Measurements from ENCODE around the gene ZNF836.
"Not testable (repeated sequence)": the region's sequence is repeated elsewhere in the genome, so short reads cannot be mapped to it uniquely, and the experiment has no call there.

ZNF836 gene

DNA sequence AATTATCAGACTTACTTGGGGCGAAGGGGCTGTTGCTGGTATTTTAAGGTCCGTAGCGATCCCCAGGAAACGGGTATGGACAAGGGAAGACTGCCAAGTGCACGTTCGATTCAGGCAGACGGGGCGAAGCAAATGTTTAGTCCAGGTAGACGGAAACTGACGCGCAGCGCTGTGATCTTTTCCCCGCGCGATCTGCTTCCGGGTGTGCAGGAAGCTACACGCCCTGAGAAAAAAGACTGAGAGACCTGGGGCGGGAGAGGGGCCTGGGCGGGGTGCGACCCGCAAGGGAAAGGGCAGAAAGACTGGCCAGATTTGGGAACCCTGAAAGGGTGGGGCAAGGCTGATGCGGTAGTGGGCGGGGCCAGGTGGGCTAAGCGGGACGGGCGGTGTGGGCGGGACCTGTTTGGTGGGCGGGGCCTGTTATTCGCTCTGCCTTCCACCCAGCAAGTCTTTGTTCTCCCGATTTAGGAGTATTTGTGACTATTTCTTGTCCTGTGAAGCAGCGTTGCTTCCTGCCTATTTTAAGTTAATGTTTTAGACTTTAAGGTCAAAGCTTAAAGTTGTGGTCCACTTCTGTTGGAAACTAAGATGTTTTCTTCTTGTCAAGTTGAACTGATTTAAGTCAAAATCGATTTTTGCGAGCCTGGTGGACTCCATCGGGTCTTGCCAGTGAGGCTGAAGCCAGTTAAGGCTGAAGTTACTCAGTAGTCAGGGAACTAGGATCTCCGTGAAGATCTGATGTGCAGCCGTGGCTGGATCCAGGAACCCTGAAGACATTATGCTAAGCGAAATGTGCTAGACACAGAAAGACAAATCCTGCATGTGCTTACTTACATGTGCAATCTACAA, at the start of gene ZNF836:
ZNF836 (minus strand) TSS at position 301 of the 849 bp plus-strand sequence. CDS start 3,549 bp downstream, outside the sequence.
- peak; percentile 89 for DNase-seq (ENCODE audit: low read depth)

DNA sequence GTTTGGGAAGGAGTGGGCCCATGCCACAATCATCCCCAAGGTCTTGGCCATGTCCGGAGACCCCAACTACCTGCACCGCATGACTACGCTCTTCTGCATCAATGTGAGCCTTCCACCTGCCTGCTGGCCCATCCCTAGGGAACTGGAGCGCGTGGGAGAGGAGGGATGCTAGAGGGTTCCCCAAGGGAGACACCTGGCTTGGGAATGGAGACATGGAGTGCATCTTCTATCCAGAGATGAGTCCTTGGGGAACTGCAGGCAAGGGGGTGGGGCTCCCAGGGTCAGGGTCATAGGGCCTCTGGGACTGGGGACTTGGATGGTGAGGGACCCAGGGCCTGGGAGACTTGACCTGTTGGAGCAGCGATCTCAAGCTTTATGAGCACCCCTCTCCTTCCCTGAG, 49.6 kb upstream of the ZNF836 start:
- no peak for DNase-seq (ENCODE audit: low read depth)

DNA sequence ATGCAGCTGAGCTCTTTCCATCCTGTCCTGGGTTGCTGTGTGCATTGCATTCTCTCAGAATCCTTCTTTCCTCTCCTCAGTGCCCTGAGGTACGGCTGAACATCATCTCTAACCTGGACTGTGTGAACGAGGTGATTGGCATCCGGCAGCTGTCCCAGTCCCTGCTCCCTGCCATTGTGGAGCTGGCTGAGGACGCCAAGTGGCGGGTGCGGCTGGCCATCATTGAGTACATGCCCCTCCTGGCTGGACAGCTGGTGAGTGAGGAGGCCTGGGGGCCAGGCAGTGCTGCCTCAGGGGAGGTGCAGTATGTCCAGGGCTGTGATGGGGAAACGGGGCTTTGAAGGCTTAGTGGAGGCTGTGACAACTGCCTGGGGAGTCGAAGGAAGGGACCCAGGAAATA, 48.2 kb upstream of the ZNF836 start:
- DNase-seq (ENCODE audit: low read depth), result no peak

DNA sequence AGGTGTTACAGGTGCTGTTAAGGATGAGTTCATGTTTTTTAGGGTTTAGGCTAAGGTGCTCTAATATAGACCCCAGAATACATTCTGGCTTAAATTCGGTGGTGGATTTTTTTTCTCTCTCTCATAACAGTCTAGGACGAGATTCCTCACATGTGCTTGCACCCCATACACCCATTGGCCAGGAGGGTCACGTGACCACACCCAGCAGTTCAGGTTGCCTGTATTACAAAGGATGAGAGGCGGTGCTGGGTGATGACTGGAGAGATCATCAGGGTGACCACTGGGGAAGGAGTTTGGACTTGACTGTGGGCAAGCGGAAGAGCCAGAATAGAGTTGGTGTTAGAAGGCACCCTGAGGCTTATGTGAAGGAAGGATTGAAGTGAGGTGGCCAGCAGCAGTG, 46.2 kb upstream of the ZNF836 start:
- no peak for DNase-seq (ENCODE audit: low read depth)

DNA sequence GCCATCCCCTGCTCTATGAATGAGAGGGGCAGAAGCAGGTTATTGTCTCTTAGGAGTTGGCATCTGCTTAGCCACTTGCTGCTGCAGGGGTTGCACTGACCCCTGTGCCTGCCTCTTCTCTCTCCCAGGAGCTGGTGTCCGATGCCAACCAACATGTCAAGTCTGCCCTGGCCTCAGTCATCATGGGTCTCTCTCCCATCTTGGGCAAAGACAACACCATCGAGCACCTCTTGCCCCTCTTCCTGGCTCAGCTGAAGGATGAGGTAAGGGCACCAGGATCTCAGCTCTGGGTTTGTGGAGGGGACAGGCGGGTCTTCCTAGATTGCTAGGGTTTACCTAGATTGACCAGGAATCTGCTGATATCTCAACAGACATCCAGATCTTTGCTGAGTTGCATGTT, 45.0 kb upstream of the ZNF836 start:
- no peak for DNase-seq (ENCODE audit: low read depth)

DNA sequence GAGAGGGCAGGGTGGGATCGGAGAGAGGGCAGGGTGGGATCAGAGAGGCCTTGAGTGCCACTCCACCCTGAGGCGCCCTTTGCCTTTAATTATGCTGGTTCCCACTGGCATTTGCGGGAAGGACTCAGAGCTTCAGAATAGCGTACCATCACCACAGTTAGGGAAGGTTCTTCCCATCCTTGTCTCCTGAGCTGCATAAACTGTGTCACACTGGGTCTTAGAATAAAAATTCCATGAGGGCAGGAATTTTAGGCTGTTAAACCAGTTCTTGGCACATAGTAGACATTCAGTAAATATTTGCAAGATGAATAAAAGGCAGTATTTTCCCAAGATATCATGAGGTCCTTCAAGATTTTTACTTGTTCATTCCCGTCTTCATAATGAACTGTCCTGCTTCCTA, 42.8 kb upstream of the ZNF836 start:
- no peak for DNase-seq (ENCODE audit: low read depth)

DNA sequence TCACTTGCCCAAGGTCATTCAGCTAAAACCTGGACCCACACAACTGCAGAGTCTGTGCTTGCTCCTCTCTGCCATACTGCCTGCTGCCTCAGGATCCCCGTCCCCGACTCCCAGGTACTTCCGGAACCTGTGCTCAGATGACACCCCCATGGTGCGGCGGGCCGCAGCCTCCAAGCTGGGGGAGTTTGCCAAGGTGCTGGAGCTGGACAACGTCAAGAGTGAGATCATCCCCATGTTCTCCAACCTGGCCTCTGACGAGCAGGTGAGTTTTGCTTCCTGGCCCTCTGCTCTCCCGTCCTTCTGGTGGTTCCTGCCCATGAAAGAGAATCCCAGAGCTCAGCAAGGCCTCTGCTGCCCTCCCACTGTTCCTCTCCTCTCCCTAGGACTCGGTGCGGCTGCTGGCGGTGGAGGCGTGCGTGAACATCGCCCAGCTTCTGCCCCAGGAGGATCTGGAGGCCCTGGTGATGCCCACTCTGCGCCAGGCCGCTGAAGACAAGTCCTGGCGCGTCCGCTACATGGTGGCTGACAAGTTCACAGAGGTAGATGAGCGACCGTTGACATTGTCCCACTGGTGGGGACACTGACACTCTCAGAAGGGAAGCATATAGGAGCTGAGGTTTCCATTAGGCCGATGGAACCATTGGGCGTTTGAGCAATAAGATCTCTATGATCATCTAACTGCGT, 41.3 kb upstream of the ZNF836 start:
- DNase-seq (ENCODE audit: low read depth), result no peak

DNA sequence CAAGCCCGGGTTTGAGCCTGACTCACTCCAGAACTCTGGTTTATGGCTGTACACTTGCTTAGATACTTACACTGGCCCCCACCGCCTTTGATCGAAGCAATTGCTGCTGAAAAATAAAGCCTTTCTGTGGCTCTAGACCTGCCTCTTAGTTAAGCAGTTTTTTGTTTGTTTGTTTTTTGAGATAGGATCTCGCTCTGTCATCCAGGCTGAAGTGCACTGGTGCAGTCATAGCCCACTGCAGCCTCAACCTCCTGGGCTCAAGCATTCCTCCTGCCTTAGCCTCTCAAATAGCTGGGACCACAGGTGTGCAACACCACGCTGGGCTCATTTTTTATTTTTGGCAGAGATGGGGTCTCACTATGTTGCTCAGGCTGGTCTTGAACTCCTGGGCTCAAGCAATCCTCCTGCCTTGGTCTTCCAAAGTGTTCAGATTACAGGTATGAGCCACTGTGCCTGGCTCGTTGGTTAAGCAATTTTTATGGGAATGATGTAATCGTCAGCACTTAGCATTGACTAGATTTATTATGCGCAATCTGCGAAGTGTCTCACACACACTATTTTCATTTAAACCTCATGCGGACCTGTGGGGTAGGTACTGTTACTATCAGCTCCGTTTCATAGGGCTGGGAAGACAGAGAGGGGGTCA, 40.6 kb upstream of the ZNF836 start:
- DNase-seq (ENCODE audit: low read depth), result no peak

DNA sequence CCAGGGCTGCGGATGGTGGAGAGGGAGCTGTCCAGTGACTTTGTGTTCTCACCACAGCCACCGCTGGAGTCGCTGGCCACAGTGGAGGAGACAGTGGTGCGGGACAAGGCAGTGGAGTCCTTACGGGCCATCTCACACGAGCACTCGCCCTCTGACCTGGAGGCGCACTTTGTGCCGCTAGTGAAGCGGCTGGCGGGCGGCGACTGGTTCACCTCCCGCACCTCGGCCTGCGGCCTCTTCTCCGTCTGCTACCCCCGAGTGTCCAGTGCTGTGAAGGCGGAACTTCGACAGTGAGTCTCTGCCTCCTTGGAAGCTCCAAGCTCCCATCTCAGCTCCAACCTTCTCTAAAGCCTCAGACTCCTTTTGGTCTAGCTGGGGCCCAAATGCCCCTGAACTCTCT, 39.8 kb upstream of the ZNF836 start:
- DNase-seq (ENCODE audit: low read depth), result no peak

DNA sequence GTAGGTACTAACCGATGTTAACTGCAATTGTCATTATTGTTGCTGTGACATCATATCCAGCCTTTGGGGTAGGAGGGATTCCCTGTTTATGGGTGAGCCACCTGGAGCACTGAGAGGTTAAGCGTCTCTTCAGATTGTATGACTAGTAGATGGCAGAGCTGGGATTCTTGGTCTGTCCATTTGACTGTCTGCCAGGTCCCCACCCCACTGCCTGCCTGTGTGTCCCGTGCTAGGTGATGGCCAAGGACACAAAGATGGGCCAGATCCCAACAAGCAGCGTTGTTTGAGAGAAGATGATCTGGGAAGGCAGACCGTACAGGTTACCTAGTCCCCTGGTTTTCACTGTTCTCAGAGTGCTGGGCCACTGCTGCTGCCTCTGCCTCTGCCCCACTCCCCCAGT, 35.1 kb upstream of the ZNF836 start:
- DNase-seq (ENCODE audit: low read depth), result no peak

DNA sequence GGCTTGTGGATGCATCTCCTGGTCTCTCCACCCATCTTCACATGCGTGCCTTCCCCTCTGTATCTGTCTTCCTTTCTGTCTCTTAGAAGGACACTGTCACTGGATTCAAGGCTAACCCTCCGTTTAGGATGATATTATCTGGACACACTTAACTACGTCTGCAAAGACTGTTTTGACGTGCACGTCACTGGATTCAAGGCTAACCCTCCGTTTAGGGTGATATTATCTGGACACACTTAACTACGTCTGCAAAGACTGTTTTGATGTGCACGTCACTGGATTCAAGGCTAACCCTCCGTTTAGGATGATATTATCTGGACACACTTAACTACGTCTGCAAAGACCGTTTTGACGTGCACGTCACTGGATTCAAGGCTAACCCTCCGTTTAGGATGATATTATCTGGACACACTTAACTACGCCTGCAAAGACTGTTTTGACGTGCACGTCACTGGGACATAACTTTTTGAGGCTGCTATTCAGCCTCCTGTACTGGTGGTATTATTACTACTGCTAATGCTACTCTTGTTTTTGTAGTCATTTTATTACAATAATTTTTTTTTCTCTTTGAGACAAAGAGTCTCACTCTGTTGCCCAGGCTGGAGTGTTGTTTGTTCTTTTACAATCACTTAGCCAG, 29.5 kb upstream of the ZNF836 start:
- DNase-seq (ENCODE audit: low read depth), result not testable (repeated sequence)

DNA sequence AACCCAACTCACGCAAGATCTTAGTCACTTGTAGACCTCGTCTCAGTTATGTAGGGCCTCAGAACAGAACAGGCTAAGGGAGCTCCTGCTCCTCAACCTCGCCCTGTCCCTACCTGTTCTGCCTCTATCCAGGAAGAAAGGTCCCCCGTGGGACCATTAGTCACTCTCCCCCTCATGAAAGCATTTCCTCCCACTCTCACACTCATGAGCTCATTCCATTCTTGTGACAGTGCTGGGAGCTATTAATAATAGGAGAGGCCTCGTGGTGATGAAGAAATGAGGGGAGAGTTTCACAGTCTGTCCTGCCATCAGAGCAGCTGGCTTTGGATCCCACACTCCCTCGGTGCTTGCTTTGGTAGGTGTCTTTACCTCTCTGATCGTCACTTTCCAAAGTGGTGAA, 28.6 kb upstream of the ZNF836 start:
- no peak for DNase-seq (ENCODE audit: low read depth)

DNA sequence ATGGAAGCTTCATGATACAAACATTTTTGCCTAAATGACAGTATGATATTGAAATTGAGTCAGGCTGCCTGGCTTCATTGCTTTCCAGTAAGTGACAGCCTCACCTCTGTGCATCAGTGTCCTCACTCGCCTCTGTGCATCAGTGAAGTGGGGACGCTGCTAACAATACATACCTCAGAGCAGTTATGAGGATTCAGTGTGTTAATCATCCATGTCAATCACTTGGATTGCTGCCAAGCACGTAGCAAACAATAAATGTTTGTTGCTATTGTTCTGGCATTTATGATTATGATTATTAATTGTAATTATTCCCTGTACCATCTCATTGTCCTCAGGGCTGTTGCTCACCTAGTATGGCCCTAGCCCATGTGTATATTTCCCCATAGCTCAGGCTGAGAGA, 27.3 kb upstream of the ZNF836 start:
- DNase-seq (ENCODE audit: low read depth), result no peak

DNA sequence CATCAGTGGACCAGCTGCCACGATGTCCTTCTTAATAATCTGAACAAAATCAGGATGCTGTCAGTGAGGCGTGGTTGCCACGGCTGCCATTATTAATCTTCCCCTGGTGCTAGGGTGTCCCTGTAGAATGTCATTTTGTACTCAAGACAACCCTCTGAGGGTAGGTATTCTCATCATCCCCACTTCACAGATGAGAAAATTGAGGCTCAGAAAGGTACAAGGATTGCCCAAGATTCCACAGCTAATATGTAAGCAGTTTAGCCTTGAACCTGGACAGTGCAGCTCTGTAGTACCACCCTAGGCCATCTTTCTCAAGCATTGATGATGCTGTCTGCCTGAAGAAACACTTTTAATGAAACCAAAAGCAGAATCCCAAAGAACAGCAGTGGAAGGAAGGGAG, 26.5 kb upstream of the ZNF836 start:
- DNase-seq (ENCODE audit: low read depth), result no peak

DNA sequence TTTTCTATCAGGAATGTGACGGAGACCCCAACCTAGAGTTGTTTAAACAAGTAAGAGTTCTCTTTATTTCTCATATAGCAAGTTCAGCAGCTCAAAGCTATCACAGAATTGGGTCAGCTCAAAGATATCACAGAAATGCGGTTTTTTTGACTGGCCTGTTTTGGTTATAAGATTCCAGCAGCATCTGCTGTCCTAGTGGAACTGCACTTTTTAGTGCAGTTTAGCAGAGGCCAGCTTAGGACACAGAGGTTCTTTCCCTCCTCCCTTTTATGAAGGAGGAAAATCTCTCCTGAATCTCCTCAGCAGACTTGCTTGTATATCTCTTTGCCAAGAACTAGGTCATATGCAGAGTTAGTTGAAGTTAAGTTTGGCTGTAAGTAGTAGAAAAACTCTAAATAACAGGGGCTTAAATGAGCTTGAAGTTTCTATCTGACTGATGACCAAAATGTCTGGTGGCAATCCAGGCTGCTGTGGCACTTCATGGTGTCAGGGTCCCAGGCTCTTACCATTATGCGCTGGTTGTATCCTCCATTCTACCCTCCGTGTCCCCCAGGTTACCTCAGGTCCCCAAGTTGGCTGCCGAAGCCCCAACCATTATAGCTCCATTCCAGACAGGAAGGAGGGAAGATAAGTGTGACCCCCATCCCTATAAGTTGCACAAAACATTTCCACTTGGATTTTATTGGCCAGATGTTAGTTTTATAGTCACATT, 25.0 kb upstream of the ZNF836 start:
- DNase-seq (ENCODE audit: low read depth), result no peak

DNA sequence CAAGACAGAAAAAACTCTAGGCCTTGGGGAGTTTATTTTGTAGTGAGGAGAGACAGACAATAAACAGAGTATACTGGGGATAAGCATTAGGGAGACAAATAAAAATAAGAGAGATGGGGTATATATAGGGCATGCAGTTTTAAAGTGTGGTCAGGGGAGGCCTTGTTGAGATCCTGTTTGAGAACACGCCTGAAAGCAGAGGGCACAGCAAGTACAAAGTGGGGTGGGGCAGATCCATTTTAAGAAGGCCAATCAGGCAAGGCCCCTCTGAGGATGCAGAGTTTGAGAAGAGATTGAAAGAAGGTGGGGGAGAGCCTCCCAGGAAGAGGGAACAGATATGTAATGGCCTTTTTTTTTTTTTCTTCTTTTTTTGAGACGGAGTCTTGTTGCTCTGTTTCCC, 20.5 kb upstream of the ZNF836 start:
- no peak for DNase-seq (ENCODE audit: low read depth)

DNA sequence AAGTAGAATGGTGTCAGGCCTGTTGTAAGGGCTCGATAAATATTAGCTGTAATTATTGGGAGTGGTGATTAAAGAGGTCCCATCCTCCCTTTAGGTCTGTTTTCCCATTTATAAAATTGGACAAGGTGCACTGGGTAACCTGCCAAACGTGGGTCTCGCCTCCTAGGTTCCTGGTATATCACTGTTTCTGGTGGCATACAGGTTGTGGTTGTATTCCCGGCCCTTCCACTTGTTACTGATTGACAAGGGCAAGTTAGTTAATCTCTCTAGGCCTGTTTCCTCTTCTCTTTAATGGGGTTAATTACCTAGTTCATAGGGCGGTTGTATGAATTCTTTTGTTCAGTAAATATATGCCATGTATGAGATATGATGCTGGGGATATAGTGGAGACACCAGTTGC, 20.0 kb upstream of the ZNF836 start:
- DNase-seq (ENCODE audit: low read depth), result no peak

DNA sequence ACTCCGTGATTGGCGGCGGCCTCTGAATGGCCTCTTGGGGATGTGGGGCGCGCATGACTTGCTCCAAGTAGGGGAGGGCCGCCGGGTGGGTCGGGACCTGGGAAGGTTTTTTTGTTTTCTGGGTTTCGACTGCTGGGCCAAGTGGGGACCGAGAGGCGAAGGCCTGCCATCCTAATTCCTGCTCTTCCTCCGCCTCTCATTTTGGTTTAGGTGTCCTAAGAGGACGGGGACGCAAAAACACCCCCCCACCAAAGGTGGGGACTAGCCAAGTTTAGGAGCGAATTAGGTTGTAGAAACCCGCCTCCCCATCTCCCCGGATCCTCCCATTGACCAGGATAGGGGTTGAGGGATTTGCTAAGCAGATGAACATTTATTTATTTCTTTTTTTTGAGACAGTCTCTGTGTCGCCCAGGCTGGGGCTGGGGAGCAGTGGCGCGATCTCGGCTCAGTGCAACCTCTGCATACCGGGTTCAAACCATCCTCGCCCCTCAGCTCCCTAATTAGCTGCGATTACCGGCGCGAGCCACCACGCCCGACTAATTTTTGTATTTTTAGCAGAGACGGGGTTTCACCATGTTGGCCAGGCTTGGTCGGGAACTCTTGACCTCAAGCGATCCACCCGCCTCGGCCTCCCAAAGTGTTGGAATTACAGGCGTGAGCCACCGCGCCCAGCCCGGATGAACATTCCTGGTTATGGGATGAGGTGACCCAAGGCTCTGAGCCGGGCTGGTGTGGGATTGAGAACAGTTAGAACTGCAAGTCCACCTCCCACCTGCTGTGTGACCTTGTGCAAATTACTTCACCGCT, 19.3 kb upstream of the ZNF836 start:
- DNase-seq (ENCODE audit: low read depth), result no peak

DNA sequence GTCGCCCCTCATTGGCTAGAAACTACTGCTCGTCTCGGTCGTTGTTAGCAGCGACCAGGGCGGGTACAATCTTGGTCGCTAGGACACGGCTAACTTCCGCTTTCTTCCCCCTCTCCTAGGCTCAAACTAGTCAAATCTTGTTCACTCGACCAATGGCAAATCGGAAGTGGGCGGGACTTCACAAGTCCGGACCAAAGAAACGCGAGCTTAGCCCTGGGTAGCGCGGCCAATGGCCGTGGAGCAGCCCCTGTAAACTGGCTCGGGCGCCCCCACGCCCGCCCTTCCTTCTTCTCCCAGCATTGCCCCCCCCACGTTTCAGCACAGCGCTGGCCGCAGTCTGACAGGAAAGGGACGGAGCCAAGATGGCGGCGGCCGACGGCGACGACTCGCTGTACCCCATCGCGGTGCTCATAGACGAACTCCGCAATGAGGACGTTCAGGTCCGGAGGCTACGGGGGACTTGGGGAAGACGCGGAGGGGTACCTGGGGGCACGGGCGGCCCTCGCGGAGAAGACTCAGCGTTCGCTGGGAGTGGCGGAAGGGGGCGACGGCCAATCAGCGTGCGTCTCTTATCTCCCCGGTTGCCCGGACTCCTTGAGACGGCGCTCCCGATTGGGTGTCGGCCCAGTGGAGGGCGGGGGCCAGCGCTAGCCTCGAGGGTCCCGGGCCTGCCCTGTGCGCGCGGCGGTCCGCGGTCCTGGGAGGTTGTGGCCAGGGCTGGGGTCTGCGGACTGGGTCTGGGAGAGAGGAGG, 18.5 kb upstream of the ZNF836 start, which contains the start of gene PPP2R1A:
PPP2R1A (plus strand) TSS at position 318 of the 752 bp plus-strand sequence; CDS start at position 363, 45 bp downstream.
- DNase-seq (ENCODE audit: low read depth), result peak; percentile 99
